GM18868 (cell line): ENCODE data around the gene BTBD16.

Source experiments
- ATAC-seq: cut with Tn5 transposase; IDR thresholded peaks from one replicate; pipeline ENCODE4 v1.9.1; 2021; ENCODE audit warnings: mild to moderate bottlenecking, moderate library complexity; ENCODE audit not compliant: unreplicated experiment

Gene BTBD16

DNA sequence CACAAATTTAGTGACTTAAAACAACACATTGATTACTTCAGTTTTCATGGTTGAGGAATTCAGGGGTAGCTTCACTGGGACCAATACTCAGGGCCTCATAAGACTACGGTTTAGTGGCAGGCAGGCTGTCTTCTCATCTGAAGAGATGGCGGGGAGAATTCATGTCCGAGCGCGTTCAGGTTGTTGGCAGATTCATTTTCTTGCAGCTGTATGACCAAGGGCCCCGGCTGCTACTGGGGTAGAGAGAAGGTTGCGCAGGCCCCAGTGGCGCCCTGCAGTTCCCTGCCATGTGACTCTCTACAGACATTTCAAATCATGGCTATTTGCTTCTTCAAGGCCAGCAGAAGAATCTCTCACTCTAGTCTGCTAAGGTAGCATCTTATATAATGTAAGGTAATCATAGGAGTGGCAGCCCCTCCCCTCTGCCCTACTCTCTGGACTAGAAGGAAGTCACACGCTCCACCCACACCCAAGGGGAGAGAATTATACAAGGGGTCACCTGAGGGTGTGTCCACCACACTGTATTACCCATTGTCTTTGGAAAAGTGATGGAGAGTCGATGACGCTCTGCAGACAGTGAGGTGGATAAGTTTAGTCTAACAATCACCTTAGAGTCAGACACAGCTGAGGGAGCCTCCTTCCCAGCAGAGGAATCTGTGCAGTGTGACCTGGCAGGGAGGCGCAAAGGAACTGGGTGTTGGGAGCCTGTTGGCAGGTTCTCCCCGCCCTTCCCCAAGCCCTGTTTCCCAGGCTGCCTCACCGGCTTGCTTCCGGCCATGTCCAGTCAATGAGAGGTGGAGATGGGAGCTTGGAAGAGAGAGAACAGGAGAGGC lies 67.7 kb downstream of the BTBD16 start:
- ATAC-seq = no peak

- no peak for ATAC-seq
Observed at GRCh38 chr10:122341141-122341810, 70.2 kb downstream of the BTBD16 start.

DNA sequence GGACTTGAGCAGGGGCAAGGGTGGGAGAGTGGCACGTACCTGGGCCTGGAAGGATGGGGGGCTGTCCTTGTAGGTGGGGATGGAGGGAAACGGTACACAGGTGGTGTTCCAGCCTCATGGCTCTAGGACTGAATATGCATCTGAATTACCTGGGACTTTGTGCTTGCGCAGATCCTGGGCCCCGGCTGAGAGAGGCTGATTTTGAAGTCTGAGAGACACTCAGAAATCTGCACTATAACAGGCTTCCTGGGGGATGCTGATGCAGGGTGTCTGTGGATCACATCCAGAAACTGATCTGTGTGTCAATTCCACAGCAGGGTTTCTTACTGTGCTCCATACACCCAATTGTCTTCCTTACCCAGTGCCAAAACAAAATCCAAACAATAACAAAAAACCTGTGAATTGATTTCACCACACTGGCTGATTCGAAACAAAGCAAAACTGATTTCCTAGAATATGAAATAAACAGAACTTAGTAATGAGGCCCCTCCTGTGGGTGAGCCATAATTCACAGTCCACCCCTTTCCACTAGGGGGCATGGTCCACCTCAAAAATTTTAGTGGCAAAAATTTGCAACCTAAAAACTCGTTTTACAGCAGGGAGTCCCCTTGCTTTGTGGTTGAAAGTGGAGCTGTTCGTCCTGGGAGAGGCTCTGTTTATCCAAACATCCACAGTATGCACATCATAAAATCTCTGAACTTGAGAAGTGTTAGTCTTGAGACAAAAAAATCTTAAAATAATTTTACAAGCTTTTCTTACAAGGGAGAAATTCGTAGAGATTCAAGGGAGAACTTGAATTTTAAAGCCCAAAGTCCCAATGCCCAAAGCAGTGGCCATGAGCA lies 71.4 kb downstream of the BTBD16 start:
- no peak for ATAC-seq

DNA sequence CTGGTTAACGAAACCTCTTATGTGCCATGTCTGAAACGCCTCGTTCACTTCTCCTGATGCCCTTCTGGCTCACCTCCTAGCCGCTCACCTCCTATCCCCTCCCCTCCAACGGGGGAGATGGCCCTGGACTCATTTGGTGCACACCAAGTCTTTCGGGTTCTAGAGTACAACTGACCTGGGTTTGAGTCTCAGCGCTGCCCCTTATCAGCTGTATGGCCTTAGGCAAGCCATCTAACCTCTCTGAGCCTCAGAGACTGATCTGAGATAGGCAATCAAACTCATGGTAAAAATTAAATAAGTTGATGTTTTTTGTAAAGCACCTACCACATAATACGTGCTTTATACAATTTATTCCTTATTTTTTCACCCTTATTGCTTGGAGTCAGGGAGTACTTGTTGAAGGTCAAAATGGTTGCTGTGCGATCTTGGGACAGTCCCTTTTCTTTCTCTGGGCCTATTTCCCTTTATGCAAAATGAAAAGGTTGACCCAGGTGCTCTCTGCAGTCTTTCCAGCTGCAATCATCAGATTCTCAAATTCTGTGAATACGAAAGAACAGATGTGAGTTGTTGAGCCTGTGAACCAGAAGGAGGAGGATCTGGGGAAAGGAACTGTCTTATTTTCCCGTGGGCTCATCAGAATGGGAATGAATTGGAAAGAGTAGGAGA lies 72.2 kb downstream of the BTBD16 start:
- no peak for ATAC-seq

GRCh38 chr10:122343936-122344335 lies 72.8 kb downstream of the BTBD16 start:
- no peak for ATAC-seq

GRCh38 chr10:122344741-122345258 lies 73.7 kb downstream of the BTBD16 start:
- ATAC-seq = no peak

GRCh38 chr10:122346326-122346950 lies 75.3 kb downstream of the BTBD16 start:
- ATAC-seq = no peak

- ATAC-seq = no peak
Observed at GRCh38 chr10:122347170-122347841, 76.2 kb downstream of the BTBD16 start.

DNA sequence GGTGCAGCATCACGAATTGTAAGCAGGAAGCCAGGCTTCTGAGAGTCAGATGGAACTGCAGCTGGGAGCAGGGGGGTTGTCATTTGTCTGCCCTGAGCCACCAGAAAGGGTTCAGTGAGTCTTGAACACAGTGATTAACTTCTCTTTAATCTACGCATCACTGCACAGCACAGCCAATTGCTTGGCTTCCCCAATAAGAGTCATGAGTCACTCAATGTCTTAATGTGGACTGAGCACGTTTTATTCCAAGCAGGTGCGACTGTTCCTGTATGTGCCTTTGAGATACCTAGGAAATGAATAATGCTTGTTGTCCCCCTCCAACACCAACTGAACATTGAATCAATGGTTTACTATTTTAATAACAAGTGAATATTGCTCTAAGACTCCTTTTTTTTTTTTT lies 77.4 kb downstream of the BTBD16 start:
- no peak for ATAC-seq

DNA sequence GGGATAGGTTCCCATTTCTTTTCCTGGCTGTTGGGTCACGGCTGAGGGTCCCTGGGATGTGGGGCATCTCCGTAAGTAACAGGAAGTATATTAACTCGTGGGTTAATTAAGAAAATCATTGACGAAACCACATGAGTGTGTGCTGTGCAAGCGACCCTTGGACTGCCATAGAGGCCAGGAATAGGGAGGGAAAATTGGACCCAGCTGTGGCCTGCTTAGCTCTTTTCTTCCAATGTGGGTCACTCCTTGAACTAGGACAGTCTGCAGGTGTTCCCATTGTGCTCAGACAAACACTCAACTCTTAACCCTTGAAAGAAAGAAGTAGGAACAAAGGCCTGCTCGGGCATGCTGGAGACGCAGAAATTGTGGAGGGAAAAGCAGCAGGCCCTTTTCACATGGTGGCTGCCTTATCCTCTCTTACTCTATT lies 77.9 kb downstream of the BTBD16 start:
- no peak for ATAC-seq

DNA sequence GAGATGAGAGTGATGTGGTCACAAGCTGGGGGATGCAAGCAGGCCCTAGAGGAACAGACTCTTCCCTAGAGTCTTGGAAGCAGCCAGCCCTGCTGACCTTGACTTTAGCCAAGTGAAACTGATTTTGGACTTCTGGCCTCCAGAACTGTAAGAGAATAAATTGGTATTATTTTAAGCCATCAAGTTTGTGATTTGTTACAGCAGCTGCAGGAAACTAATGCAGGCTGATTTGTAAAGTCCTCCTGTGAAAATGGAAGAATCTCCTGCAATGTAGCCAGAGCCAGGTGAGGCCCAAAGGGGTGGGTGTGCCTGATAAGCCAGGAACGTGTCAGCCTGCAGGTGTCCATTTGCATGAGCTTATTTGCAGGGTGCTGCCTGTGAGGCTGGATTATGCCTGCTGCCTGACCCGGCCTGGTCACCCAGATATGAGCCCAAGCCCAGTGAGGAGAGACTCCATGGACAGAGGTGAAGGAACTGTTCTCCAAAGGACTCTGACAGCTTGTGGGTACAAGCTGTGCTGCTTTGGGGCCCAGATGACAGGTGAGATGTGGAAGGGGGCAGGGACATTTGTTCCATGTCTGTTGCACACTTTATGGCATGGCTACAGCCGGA lies 78.8 kb downstream of the BTBD16 start:
- ATAC-seq = no peak

DNA sequence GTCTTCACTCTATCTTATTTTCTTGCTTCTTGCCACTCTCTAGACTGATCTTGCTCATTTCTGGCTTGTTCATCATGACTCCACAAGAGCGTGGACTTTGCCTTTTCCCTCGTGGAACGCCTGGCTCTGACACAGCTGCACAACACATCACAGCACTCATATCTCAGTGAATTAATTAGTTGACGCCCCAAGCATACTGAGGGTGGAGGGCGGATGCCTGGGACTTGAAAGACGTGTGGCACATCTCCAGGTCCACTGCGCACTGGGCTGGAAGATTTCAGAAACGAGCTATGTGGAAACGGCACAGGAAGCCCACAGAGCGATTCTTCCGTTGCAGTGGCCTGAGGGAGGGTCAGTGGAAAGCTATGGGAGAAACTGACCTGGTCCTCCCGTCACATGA lies 79.8 kb downstream of the BTBD16 start:
- ATAC-seq = no peak

- ATAC-seq = no peak
Observed at GRCh38 chr10:122352817-122353525, 81.9 kb downstream of the BTBD16 start.

- ATAC-seq = no peak
Observed at GRCh38 chr10:122354383-122354782, 83.3 kb downstream of the BTBD16 start.

GRCh38 chr10:122357685-122358084 lies 86.6 kb downstream of the BTBD16 start:
- no peak for ATAC-seq

GRCh38 chr10:122359621-122360020 lies 88.5 kb downstream of the BTBD16 start:
- no peak for ATAC-seq

DNA sequence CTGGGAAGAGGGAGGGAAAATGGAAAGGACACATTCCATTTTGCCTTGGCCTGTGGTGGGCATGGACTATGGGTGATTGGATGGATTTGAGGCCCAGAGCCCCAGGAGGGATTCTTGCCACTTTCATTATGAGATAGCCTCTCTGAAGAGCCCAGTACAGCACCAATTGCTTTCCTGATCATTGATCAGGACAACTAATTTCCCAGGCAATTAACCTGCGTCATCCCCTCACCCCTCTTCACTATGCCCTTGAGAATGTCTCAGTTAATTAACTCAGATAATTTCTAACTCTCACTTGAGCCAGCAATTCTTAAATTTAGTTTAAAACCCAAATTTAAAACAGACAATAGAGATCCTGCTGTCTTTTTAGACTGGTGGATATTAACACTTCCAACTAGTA lies 90.0 kb downstream of the BTBD16 start:
- ATAC-seq = no peak

DNA sequence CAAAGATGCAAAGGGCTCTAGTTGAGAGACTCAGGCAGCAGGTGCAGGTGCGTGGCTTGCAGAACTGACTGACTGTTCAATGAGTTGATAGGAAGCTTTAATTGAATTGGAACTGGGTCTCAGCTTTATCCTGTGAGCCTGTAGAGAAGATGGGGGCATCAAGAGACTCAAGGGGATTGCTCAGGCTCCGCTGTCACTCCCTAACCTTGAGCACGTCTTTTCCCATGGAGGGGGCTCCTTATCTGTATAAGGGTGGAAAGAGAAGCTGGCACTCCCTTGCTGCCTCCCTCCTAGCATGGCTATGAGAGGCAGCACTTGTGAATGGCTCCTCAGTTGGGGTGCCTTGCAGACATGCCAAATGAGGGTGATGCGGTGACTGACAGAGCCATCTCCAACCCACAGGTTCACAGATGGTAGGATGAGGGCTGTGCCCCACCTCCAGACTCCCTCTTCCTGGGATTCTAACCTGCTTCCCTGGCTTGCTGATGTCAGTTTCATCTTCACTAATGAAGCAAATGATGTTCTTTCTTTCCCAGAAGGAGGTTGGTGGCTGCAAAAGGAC lies 91.0 kb downstream of the BTBD16 start:
- no peak for ATAC-seq
